Stimulated activated CD8-positive, alpha-beta memory T cell treated with anti-CD3 and anti-CD28 coated beads, Interleukin-2, amount 100 ng/mL, for 1 hour (primary cell): ENCODE measurements around the gene IGIP.
A peak's percentile ranks its signal among the peaks of the same experiment; 100 is the strongest.

Experiments
- DNase-seq, 2 donors: peaks; one replicate each; pipeline ENCODE4 v3.0.0-alpha.2; 2020; ENCODE audit warnings: low read depth in 2 of 2

The IGIP gene

GRCh38 chr5:140111011-140111858 lies 14.5 kb upstream of the IGIP start:
- no peak for DNase-seq

- no peak for DNase-seq
Observed at GRCh38 chr5:140111859-140112551, 13.7 kb upstream of the IGIP start.

GRCh38 chr5:140112685-140113179 lies 13.0 kb upstream of the IGIP start:
- DNase-seq, result no peak

DNA sequence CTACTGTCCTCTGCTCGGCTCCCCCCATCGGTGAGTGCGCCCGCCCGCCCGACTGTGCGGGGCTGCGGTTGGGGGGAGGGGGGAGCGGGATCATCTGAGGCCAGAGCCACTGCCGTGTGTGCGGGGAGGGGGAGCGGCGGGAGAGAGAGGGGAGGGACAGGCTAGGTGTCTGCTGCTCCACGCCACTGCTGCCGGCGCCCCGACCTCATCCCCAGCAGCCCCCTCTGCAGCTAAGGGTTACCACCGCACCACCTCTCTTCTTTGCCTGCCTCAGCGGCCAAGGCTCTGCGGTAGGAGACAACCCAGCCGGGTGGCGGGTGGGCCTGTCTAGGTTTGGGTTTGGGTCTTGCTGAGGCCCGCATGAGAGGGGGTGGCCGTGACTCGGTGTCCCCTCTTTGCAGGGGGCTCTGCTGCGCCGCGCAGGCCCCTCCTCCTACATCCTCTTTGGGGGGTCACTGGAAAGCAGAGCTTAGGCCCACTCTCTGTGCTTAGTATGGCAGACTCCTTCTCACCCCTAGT lies 12.5 kb upstream of the IGIP start:
- DNase-seq, result no peak

DNA sequence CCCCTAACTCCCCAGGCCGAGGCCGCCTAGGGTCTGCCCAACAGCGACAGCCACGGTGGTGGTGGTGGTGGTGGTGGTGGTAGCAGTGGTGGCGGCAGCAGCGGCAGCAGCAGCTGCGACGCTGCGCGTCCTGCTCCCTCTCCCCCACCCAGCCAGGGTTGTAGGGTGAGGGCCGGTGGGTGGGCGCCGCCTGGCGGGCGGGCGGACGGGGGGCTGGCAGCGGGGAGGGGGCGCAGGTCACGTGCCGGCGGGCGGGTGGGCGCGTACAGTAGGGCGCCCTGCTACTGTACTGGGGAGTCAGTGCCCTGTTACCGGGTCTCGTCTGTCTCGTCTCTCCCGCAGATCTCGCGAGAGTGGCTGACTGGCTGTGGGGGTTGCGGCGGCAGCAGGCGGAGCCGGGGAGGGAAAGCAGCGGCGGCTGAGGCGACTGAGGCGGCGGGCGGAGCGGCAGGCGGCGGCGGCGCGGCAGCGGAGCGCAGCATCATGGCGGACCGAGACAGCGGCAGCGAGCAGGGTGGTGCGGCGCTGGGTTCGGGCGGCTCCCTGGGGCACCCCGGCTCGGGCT lies 12.0 kb upstream of the IGIP start, which contains the start of gene PURA:
Gene PURA (plus strand): TSS at position 411 of the 565 bp plus-strand sequence. CDS start 73 bp downstream, at position 484.
- DNase-seq, result peak; percentile 91 to 94

GRCh38 chr5:140114341-140115185 lies 11.2 kb upstream of the IGIP start:
- DNase-seq, result no peak

DNA sequence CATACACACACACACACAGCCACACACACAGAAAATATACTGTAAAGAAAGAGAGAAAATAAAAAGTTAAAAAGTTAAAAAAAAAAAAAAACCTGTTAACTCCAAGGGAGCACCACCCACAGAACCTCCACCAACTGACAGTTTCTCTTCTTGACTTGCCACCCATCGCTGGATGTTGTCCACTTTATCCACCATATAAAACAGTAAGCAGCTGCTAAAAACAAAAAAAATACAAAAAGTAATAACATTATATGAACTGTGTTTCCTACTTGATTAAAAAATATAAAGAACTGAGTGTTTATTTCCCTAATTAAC lies 10.6 kb upstream of the IGIP start:
- no peak for DNase-seq

GRCh38 chr5:140116716-140117115 lies 9.0 kb upstream of the IGIP start:
- no peak for DNase-seq

GRCh38 chr5:140117523-140117922 lies 8.2 kb upstream of the IGIP start:
- DNase-seq, result no peak

- no peak for DNase-seq
Observed at GRCh38 chr5:140118302-140118936, 7.3 kb upstream of the IGIP start.

GRCh38 chr5:140126315-140127012 lies 727 bp downstream of the IGIP start:
- no peak for DNase-seq

GRCh38 chr5:140128376-140128775 lies 2.6 kb downstream of the IGIP start:
- no peak for DNase-seq

DNA sequence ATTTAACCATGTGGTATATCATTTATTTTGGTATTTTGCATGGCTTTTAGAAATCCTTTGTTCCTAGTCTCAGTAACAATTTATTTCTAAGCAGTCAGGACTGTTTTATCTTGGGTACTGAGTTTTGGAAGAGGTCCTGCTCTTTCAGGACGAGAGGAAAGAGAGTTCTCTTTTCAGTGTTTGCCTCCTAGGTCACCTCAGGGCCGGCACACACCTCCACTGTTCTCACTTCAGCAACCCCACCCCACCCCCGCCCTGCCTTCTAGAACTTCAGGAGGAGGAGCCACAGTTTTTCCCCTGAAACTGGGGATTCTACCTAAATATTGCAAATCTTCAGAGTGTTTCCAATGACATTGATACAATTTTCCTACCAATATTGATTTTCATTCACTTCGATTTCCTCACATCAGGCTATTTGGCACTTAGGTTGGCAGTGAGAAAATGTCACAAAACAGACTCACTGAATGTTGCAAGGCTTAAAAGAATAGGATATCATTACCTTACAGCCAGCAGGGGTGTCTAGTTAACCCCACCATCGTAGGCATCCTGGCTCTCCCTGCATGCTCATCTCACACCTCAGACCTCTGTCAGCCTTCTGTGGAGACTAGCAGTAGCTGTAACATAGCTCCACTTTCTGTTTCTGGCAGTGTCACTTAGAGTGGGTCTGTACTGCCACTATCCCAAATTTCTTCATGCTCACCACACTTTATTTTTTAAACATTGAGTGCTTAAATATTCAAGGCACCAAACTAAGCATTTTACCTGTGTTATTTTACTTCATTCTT lies 5.4 kb downstream of the IGIP start:
- no peak for DNase-seq

- no peak for DNase-seq
Observed at GRCh38 chr5:140131967-140132409, 6.3 kb downstream of the IGIP start.

GRCh38 chr5:140133514-140134167 lies 7.9 kb downstream of the IGIP start:
- no peak for DNase-seq

- DNase-seq, result no peak
Observed at GRCh38 chr5:140134277-140134935, 8.7 kb downstream of the IGIP start.

GRCh38 chr5:140135127-140135526 lies 9.4 kb downstream of the IGIP start:
- DNase-seq, result no peak

DNA sequence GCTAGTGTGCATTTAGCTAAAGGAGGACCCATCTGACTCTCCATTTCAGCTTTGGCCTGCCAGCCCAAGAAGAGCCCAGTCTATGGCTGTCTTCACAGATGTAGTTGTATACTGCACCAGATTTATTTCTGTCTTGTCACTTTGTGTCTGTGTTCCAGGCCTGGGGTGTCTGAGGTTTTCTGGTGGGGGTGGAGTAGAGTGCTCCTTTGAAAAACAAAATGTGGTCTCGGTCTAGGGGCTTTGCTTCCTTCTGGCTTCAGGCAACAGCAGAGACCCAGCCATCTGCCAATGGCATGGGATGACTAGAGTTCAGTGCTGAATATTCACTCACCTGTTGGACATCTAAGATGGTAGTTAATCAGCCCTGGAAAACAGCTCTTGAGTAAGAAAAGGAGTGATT lies 10.9 kb downstream of the IGIP start:
- no peak for DNase-seq
